Parathyroid adenoma (tissue), 2 donors: ENCODE data around the gene CLCN2.

Experiments
- H2AFZ ChIP-seq: fragments of 300-600 bp; sonication (generic); one replicate; pipeline ENCODE4 v1.7.0; 2017; ENCODE audit warnings: antibody characterized with exemption, mild to moderate bottlenecking
- H3K27ac ChIP-seq: fragments of 300-600 bp; sonication (generic); one replicate; pipeline ENCODE4 v1.7.0; 2017
- H3K27me3 ChIP-seq: fragments of 300-600 bp; sonication (generic); one replicate; pipeline ENCODE4 v1.7.0; 2017; ENCODE audit warnings: low read length; ENCODE audit not compliant: control insufficient read depth, insufficient read depth
- H3K36me3 ChIP-seq: fragments of 300-600 bp; sonication (generic); one replicate; pipeline ENCODE4 v1.7.0; 2017; ENCODE audit warnings: low read length; ENCODE audit not compliant: control insufficient read depth, insufficient read depth
- H3K4me1 ChIP-seq: fragments of 300-600 bp; sonication (generic); one replicate; pipeline ENCODE4 v1.7.0; 2017; ENCODE audit warnings: control low read depth
- H3K4me2 ChIP-seq: fragments of 300-600 bp; sonication (generic); one replicate; pipeline ENCODE4 v1.7.0; 2017; ENCODE audit warnings: low read length
- H3K4me3 ChIP-seq: fragments of 300-600 bp; sonication (generic); one replicate; pipeline ENCODE4 v1.7.0; 2017; ENCODE audit warnings: low read depth, low read length
- H3K79me2 ChIP-seq: fragments of 300-600 bp; sonication (generic); one replicate; pipeline ENCODE4 v1.7.0; 2017; ENCODE audit warnings: control low read depth
- H3K9ac ChIP-seq: fragments of 300-600 bp; sonication (generic); one replicate; pipeline ENCODE4 v1.7.0; 2017; ENCODE audit warnings: mild to moderate bottlenecking
- H3K9me3 ChIP-seq: fragments of 300-600 bp; sonication (generic); one replicate; pipeline ENCODE4 v1.7.0; 2017; ENCODE audit warnings: low read length; ENCODE audit not compliant: control insufficient read depth
- CTCF ChIP-seq: fragments of 300-600 bp; sonication (generic); IDR thresholded peaks from one replicate; pipeline ENCODE4 v1.7.0; 2017; ENCODE audit warnings: antibody characterized with exemption, mild to moderate bottlenecking
- donor health status: primary hyperparathyroidism.

CLCN2 gene

GRCh38 chr3:184384856-184385422, 23.5 kb upstream of the CLCN2 start:
- Histone ChIP-seq H3K79me2 (no peaks in the 10 kb centered on the region), H3K36me3 (no peaks in the 10 kb centered on the region), H3K4me3 (no peak overlapping the region), H3K9me3 (no peaks in the 10 kb centered on the region), H3K9ac (no peak overlapping the region), H3K27ac (no peak overlapping the region), H3K27me3 (no peaks in the 10 kb centered on the region), H3K4me1 (no peaks in the 10 kb centered on the region), H3K4me2 (no peak overlapping the region), H2AFZ (no peak overlapping the region)
- TF ChIP-seq CTCF: no peak

GRCh38 chr3:184384342-184384741, 22.9 kb upstream of the CLCN2 start:
- Histone ChIP-seq H3K27me3 (no peaks in the 10 kb centered on the region), H3K4me2 (no peak overlapping the region), H2AFZ (no peak overlapping the region), H3K9ac (no peak overlapping the region), H3K79me2 (no peaks in the 10 kb centered on the region), H3K4me1 (no peaks in the 10 kb centered on the region), H3K4me3 (no peak overlapping the region), H3K9me3 (no peaks in the 10 kb centered on the region), H3K36me3 (no peaks in the 10 kb centered on the region), H3K27ac (no peak overlapping the region)
- no peak for TF ChIP-seq CTCF

- no peak overlapping the region for H2AFZ ChIP-seq
- no peak overlapping the region for H3K4me2 ChIP-seq
- no peak overlapping the region for H3K9ac ChIP-seq
- H3K9me3 ChIP-seq: no peaks in the 10 kb centered on the region
- no peaks in the 10 kb centered on the region for H3K4me1 ChIP-seq
- H3K4me3 ChIP-seq: no peak overlapping the region
- H3K36me3 ChIP-seq: no peaks in the 10 kb centered on the region
- H3K79me2 ChIP-seq: no peaks in the 10 kb centered on the region
- H3K27ac ChIP-seq: no peak overlapping the region
- no peak for TF ChIP-seq CTCF
- H3K27me3 ChIP-seq: no peaks in the 10 kb centered on the region
Measured at GRCh38 chr3:184383033-184383740, 21.8 kb upstream of the CLCN2 start.

GRCh38 chr3:184382326-184383032, 21.1 kb upstream of the CLCN2 start:
- no peaks in the 10 kb centered on the region for H3K9me3 ChIP-seq
- H3K36me3 ChIP-seq: no peaks in the 10 kb centered on the region
- TF ChIP-seq CTCF: no peak
- H3K4me2 ChIP-seq: no peak overlapping the region
- H3K79me2 ChIP-seq: no peaks in the 10 kb centered on the region
- H3K27ac ChIP-seq: no peak overlapping the region
- no peak overlapping the region for H3K9ac ChIP-seq
- H3K27me3 ChIP-seq: no peaks in the 10 kb centered on the region
- no peak overlapping the region for H2AFZ ChIP-seq
- no peak overlapping the region for H3K4me3 ChIP-seq
- no peaks in the 10 kb centered on the region for H3K4me1 ChIP-seq
